KOPT-K1 (cell line): ENCODE measurements around the gene PRR19.

Experiments
- H3K27ac ChIP-seq: fragments of 200-600 bp; sonication (generic); 2 replicates; pipeline ENCODE4 v1.5.1; 2016; ENCODE audit warnings: antibody characterized with exemption, mild to moderate bottlenecking, low read depth, low read length; ENCODE audit not compliant: poor library complexity, severe bottlenecking
- H3K36me3 ChIP-seq: fragments of 200-600 bp; sonication (generic); 2 replicates; pipeline ENCODE4 v1.5.1; 2017; ENCODE audit warnings: antibody characterized with exemption, mild to moderate bottlenecking, low read length, moderate library complexity; ENCODE audit not compliant: insufficient read depth
- H3K9me3 ChIP-seq: fragments of 200-600 bp; sonication (generic); 2 replicates; pipeline ENCODE4 v1.5.1; 2017; ENCODE audit warnings: antibody characterized with exemption, low read length, mild to moderate bottlenecking; ENCODE audit not compliant: insufficient read depth, poor library complexity, severe bottlenecking

Gene PRR19

DNA sequence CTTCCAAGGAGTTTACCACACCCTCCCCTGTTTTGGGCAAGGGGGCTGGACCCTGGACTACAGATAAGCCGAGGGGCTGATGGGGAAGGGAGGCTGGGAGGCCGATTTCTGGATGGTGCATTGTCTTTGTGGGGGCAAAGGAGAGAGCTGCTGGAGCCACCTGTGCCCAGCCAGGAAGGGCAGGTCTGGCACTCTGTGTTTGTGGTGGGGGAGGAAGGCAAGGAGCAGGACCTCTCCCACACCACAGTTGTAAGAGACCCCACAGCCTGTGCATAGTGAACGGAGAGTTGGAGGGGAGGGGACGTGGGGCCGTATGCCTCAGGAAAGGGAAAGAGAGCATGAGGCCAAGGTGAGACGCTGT lies 16.0 kb upstream of the PRR19 start:
- H3K27ac ChIP-seq = peak overlapping the region; percentile 72
- no peaks in the 10 kb centered on the region for H3K9me3 ChIP-seq
- H3K36me3 ChIP-seq = peaks cover 50% of the 10 kb centered on the region

- H3K36me3 ChIP-seq = peaks cover 56% of the 10 kb centered on the region
- H3K27ac ChIP-seq = peak overlapping the region; percentile 72
Measured at GRCh38 chr19:42286349-42287016, 15.4 kb upstream of the PRR19 start.

DNA sequence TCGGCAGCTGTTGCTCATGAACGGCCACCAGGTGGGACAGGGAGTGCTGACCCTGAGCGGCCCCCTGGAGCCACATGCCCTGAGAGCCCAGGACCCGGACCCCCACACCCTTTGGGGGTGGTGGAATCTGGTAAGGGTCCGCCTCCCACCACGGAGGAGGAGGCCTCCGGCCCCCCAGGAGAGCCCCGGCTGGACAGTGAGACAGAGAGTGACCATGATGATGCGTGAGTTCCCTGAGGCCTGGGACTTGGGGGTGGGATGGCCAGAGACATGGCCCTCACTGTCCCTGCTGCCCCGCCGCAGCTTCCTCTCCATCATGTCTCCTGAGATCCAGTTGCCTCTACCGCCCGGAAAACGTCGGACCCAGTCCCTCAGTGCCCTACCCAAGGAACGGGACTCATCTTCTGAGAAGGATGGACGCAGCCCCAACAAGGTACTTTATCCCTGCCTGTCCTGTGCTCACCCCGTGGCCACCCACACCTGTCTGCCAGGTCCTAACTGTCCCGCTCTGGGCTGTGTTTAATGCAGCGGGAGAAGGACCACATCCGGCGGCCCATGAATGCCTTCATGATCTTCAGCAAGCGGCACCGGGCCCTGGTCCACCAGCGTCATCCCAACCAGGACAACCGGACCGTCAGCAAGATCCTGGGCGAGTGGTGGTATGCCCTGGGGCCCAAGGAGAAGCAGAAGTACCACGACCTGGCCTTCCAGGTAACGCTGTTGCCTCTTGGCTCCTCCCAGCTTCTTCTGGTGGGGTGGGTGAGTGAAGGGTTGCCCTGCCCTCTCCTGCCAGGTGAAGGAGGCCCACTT lies 14.7 kb upstream of the PRR19 start:
- no peaks in the 10 kb centered on the region for H3K9me3 ChIP-seq
- peaks cover 63% of the 10 kb centered on the region for H3K36me3 ChIP-seq
- H3K27ac ChIP-seq = no peak overlapping the region

More at GRCh38 chr19:42286349-42287016, 15.4 kb upstream of the PRR19 start:
- H3K9me3 ChIP-seq = no peaks in the 10 kb centered on the region

GRCh38 chr19:42287827-42288107 lies 14.2 kb upstream of the PRR19 start:
- H3K9me3 ChIP-seq = no peaks in the 10 kb centered on the region
- peaks cover 68% of the 10 kb centered on the region for H3K36me3 ChIP-seq
- no peak overlapping the region for H3K27ac ChIP-seq

DNA sequence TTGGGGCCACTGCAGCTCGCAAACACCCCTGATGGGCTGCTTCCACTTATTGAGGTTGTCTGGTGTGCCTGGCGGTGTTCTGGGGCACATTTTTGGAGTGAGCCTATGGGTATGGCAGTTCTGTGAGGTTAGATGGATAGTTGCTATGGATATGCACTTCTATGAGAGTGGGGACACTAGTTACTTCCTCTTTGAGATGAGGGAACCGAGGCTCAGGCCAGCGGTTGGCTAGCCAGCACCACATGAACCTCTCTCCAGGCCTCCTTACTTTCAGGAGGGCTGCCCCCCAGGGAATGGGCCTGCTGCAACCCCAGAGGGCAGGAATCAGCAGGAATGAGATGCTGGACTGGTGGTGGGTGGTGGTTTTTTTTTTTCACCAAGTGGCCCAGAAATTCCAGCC lies 13.5 kb upstream of the PRR19 start:
- Histone ChIP-seq H3K9me3 (no peaks in the 10 kb centered on the region), H3K36me3 (peaks cover 75% of the 10 kb centered on the region), H3K27ac (no peak overlapping the region)

DNA sequence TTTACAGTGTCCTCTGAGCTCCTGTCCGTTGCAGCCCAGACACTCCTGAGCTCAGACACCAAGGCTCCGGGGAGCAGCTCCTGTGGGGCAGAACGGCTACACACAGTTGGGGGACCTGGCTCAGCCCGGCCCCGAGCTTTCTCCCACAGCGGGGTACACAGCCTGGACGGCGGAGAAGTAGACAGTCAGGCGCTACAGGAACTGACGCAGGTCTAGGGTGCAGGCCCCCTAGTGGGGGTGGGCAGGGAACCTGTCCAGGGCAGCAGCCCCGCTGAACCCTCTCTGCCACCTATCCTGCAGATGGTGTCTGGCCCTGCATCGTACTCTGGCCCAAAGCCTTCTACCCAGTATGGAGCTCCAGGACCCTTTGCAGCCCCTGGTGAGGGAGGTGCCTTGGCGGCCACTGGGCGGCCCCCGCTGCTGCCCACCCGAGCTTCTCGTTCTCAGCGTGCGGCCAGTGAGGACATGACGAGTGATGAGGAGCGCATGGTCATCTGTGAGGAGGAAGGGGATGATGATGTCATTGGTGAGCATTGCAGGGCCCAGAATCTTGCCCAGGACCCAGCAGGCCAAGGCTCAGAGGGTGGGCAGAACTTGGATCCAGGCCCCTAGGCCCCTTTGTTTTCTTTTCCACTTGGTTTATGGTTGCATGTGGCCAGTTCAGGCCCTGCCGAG lies 12.9 kb upstream of the PRR19 start:
- Histone ChIP-seq H3K36me3 (peaks cover 81% of the 10 kb centered on the region), H3K27ac (no peak overlapping the region), H3K9me3 (no peaks in the 10 kb centered on the region)

DNA sequence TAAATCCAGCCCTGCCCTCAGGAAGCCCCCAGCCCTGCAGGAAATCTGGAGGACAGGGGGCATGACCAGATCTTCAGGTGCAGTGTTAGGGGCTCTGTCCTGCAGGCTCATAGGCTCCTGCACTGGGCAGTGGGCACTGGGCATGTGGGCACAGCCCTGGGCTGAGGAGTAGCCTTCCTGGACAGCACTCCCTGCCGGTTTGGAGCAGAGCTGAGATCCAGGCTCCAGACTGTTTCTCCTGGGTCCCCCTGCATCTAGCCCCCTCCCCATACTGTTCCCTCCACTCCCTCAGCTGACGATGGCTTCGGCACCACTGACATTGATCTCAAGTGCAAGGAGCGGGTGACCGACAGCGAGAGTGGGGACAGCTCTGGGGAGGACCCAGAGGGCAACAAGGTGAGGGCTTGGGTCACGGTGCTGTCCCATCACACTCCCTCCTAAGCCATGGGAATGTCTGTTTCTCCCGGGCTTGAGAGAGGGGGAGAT lies 12.3 kb upstream of the PRR19 start:
- Histone ChIP-seq H3K27ac (no peak overlapping the region), H3K36me3 (peaks cover 87% of the 10 kb centered on the region), H3K9me3 (no peaks in the 10 kb centered on the region)

DNA sequence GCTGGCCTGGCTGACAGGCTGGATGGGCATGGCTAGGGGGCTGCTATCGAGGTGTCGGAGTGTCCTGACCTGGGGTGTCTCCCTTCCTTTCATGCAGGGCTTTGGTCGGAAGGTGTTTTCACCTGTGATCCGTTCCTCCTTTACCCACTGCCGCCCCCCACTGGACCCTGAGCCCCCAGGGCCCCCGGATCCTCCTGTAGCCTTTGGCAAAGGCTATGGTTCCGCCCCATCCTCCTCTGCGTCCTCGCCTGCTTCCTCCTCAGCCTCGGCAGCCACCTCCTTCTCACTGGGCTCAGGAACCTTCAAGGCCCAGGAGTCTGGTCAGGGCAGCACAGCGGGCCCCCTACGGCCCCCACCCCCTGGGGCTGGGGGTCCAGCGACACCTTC lies 11.8 kb upstream of the PRR19 start:
- Histone ChIP-seq H3K36me3 (peaks cover 90% of the 10 kb centered on the region), H3K9me3 (no peaks in the 10 kb centered on the region), H3K27ac (no peak overlapping the region)

DNA sequence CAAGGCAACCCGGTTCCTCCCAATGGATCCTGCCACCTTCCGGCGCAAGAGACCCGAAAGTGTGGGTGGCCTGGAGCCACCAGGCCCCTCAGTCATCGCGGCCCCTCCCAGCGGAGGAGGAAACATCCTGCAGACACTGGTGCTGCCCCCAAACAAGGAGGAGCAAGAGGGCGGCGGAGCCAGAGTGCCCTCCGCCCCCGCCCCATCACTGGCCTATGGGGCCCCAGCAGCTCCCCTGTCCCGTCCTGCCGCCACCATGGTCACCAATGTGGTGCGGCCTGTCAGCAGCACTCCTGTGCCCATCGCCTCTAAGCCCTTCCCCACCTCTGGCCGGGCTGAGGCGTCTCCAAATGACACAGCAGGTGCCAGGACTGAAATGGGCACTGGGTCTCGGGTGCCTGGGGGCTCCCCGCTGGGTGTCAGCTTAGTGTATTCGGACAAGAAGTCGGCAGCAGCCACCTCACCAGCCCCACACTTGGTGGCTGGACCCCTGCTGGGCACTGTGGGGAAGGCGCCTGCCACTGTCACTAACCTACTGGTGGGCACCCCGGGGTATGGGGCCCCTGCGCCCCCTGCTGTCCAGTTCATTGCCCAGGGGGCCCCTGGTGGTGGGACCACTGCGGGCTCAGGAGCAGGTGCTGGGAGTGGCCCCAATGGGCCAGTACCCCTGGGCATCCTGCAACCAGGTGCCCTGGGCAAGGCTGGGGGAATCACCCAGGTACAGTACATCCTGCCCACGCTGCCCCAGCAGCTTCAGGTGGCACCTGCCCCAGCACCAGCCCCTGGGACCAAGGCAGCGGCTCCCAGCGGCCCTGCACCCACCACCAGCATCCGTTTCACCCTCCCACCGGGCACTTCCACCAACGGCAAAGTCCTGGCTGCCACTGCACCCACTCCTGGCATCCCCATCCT lies 11.2 kb upstream of the PRR19 start:
- H3K36me3 ChIP-seq = peaks cover 96% of the 10 kb centered on the region
- no peak overlapping the region for H3K27ac ChIP-seq
- no peaks in the 10 kb centered on the region for H3K9me3 ChIP-seq

DNA sequence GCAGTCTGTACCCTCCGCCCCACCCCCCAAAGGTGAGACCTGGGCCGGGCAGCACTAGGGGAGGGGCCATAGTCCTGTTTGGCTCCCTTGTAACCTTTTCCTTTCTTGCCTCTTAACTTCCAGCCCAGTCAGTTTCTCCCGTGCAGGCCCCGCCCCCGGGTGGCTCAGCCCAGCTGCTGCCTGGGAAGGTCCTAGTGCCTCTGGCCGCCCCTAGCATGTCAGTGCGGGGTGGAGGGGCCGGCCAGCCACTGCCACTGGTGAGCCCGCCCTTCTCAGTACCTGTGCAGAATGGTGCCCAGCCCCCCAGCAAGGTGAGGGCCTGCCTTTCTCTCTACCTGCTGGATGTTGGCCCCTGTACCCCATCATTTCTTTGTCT lies 10.5 kb upstream of the PRR19 start:
- peaks cover 94% of the 10 kb centered on the region for H3K36me3 ChIP-seq
- no peaks in the 10 kb centered on the region for H3K9me3 ChIP-seq
- no peak overlapping the region for H3K27ac ChIP-seq

- no peaks in the 10 kb centered on the region for H3K9me3 ChIP-seq
- H3K36me3 ChIP-seq = peaks cover 95% of the 10 kb centered on the region
- no peak overlapping the region for H3K27ac ChIP-seq
Measured at GRCh38 chr19:42292042-42292960, 9.6 kb upstream of the PRR19 start.

DNA sequence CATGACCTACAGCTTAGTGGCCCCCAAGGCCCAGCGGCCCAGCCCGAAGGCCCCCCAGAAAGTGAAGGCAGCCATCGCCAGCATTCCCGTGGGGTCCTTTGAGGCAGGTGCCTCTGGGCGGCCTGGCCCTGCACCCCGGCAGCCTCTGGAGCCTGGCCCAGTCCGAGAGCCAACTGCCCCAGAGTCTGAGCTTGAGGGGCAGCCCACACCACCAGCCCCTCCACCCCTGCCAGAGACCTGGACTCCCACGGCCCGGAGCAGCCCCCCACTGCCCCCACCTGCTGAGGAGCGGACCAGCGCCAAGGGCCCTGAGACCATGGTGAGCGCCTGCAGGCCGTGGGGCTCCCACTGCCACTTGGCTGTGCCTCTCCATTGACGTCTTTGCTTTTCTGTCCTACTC lies 9.0 kb upstream of the PRR19 start:
- peaks cover 93% of the 10 kb centered on the region for H3K36me3 ChIP-seq
- H3K27ac ChIP-seq = no peak overlapping the region
- no peaks in the 10 kb centered on the region for H3K9me3 ChIP-seq

- no peaks in the 10 kb centered on the region for H3K9me3 ChIP-seq
- H3K36me3 ChIP-seq = peaks cover 93% of the 10 kb centered on the region
- H3K27ac ChIP-seq = no peak overlapping the region
Measured at GRCh38 chr19:42293540-42293939, 8.4 kb upstream of the PRR19 start.

DNA sequence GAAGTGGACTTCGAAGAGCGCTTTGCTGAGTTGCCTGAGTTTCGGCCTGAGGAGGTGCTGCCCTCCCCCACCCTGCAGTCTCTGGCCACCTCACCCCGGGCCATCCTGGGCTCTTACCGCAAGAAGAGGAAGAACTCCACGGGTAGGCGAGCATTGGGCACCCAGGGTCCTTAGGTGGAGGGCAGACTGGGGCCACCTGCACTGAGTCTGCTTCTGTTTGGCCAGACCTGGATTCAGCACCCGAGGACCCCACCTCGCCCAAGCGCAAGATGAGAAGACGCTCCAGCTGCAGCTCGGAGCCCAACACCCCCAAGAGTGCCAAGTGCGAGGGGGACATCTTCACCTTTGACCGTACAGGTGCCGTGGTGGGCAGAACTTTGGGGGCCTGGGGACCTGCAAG lies 8.0 kb upstream of the PRR19 start:
- Histone ChIP-seq H3K27ac (no peak overlapping the region), H3K36me3 (peaks cover 89% of the 10 kb centered on the region), H3K9me3 (no peaks in the 10 kb centered on the region)
